HEK293 (cell line): Measurements from ENCODE around the gene MIER3.
"Not testable (repeated sequence)": the region's sequence is repeated elsewhere in the genome, so short reads cannot be mapped to it uniquely, and the experiment has no call there.

Experiments used
- CTCF ChIA-PET: fragments of 350-600 bp; formaldehyde crosslinking; extraction: SDS; loops from one replicate; lab custom pipeline; 2021; ENCODE audit warnings: antibody characterized with exemption; lab: Yijun Ruan, JAX
- POLR2A ChIA-PET: fragments of 300-600 bp; formaldehyde crosslinking; extraction: SDS; loops from one replicate; lab custom pipeline; 2020; ENCODE audit warnings: antibody characterized with exemption, inconsistent platforms; lab: Yijun Ruan, JAX
- H3K27ac ChIP-seq: fragments of 200-500 bp; sonication (Bioruptor generic); 2 replicates; pipeline ENCODE4 v1.5.1; 2014; ENCODE audit warnings: low read depth, low read length, control low read depth, inconsistent platforms; ENCODE audit errors: extremely low read depth
- H3K36me3 ChIP-seq, 2 experiments: fragments of 200-500 bp in 1 of 2; sonication (Bioruptor generic) in 1 of 2; 1 replicate in 1 of 2; 2 replicates in 1 of 2; pipeline ENCODE4 v1.5.1; 2014 to 2017; ENCODE audit warnings: inconsistent platforms in 2 of 2, low read length in 2 of 2; ENCODE audit not compliant: control insufficient read depth in 2 of 2, insufficient read depth in 1 of 2
- H3K4me1 ChIP-seq: fragments of 200-500 bp; sonication (Bioruptor generic); 2 replicates; pipeline ENCODE4 v1.5.1; 2014; ENCODE audit warnings: mild to moderate bottlenecking, low read length, inconsistent platforms; ENCODE audit not compliant: control insufficient read depth, insufficient read depth
- H3K4me3 ChIP-seq: 2 replicates; pipeline ENCODE4 v1.5.1; 2011; ENCODE audit warnings: low read depth, mild to moderate bottlenecking, control low read depth, low read length, moderate library complexity
- H3K9me3 ChIP-seq: fragments of 200-500 bp; sonication (Bioruptor generic); 2 replicates; pipeline ENCODE4 v1.5.1; 2014; ENCODE audit warnings: low read depth, low read length, inconsistent platforms; ENCODE audit not compliant: control insufficient read depth, insufficient read depth
- GLIS2 ChIP-seq: fragments of 450-650 bp; formaldehyde crosslinking; IDR thresholded peaks from 2 replicates; pipeline ENCODE4 v1.5.1; 2016; ENCODE audit warnings: missing biosample characterization, missing genetic modification characterization
- OVOL3 ChIP-seq: fragments of 450-650 bp; formaldehyde crosslinking; IDR thresholded peaks from 2 replicates; pipeline ENCODE4 v1.5.1; 2016; ENCODE audit warnings: missing biosample characterization, missing genetic modification characterization
- PRDM4 ChIP-seq: fragments of 450-650 bp; formaldehyde crosslinking; IDR thresholded peaks from 2 replicates; pipeline ENCODE4 v1.5.1; 2017; ENCODE audit warnings: missing biosample characterization, missing genetic modification characterization
- REST ChIP-seq: fragments of 450-650 bp; formaldehyde crosslinking; IDR thresholded peaks from 2 replicates; pipeline ENCODE4 v1.5.1; 2016; ENCODE audit warnings: missing biosample characterization, missing genetic modification characterization
- SP3 ChIP-seq: fragments of 450-650 bp; formaldehyde crosslinking; IDR thresholded peaks from 2 replicates; pipeline ENCODE4 v1.5.1; 2016; ENCODE audit warnings: missing biosample characterization, missing genetic modification characterization
- ZBTB17 ChIP-seq: fragments of 450-650 bp; formaldehyde crosslinking; IDR thresholded peaks from 2 replicates; pipeline ENCODE4 v1.5.1; 2016; ENCODE audit warnings: missing biosample characterization, missing genetic modification characterization
- ZBTB7A ChIP-seq: fragments of 450-650 bp; formaldehyde crosslinking; IDR thresholded peaks from 2 replicates; pipeline ENCODE4 v1.5.1; 2016; ENCODE audit warnings: low read depth, missing biosample characterization, missing genetic modification characterization
- ZNF174 ChIP-seq: fragments of 450-650 bp; formaldehyde crosslinking; IDR thresholded peaks from 2 replicates; pipeline ENCODE4 v1.5.0; 2017; ENCODE audit warnings: missing biosample characterization, mild to moderate bottlenecking, missing genetic modification characterization
- ZNF175 ChIP-seq: fragments of 450-650 bp; formaldehyde crosslinking; IDR thresholded peaks from 2 replicates; pipeline ENCODE4 v1.5.1; 2016; ENCODE audit warnings: missing biosample characterization, missing genetic modification characterization
- ZNF184 ChIP-seq: fragments of 450-650 bp; IDR thresholded peaks from 2 replicates; pipeline ENCODE4 v1.5.1; 2018; ENCODE audit warnings: missing biosample characterization, mild to moderate bottlenecking, missing genetic modification characterization
- ZNF335 ChIP-seq: fragments of 450-650 bp; formaldehyde crosslinking; conservative IDR thresholded peaks from 2 replicates; pipeline ENCODE4 v1.5.1; 2016; ENCODE audit warnings: missing biosample characterization, missing genetic modification characterization
- ZNF449 ChIP-seq: fragments of 450-650 bp; formaldehyde crosslinking; IDR thresholded peaks from 2 replicates; pipeline ENCODE4 v1.5.1; 2017; ENCODE audit warnings: missing biosample characterization, mild to moderate bottlenecking, missing genetic modification characterization, moderate library complexity
- ZNF473 ChIP-seq: fragments of 450-650 bp; formaldehyde crosslinking; IDR thresholded peaks from 2 replicates; pipeline ENCODE4 v1.5.1; 2017; ENCODE audit warnings: missing biosample characterization, missing genetic modification characterization
- ZNF626 ChIP-seq: fragments of 450-650 bp; sonication (Bioruptor Pico); formaldehyde crosslinking; IDR thresholded peaks from 2 replicates; pipeline ENCODE4 v1.5.1; 2018; ENCODE audit warnings: missing biosample characterization, missing genetic modification characterization, inconsistent platforms
- ZNF629 ChIP-seq: fragments of 450-650 bp; formaldehyde crosslinking; IDR thresholded peaks from 2 replicates; pipeline ENCODE4 v1.5.1; 2017; ENCODE audit warnings: missing biosample characterization, missing genetic modification characterization
- ZNF791 ChIP-seq: fragments of 450-650 bp; formaldehyde crosslinking; IDR thresholded peaks from 2 replicates; pipeline ENCODE4 v1.5.1; 2016; ENCODE audit warnings: missing biosample characterization, missing genetic modification characterization
- ZNF837 ChIP-seq: fragments of 450-650 bp; formaldehyde crosslinking; IDR thresholded peaks from 2 replicates; pipeline ENCODE4 v1.5.1; 2016; ENCODE audit warnings: missing biosample characterization, missing genetic modification characterization
- TF ChIP-seq, protein P1 (sequence below): fragments of 450-650 bp; formaldehyde crosslinking; IDR thresholded peaks from 2 replicates; pipeline ENCODE4 v1.5.1; 2017; ENCODE audit warnings: missing biosample characterization, missing genetic modification characterization

Gene MIER3

GRCh38 chr5:56979968-56980367 is 28.0 kb upstream of the MIER3 start (continued):
- no peak for TF ChIP-seq ZNF473 (tag by site-specific recombination)
- no peak for TF ChIP-seq SP3 (tag by site-specific recombination)

DNA sequence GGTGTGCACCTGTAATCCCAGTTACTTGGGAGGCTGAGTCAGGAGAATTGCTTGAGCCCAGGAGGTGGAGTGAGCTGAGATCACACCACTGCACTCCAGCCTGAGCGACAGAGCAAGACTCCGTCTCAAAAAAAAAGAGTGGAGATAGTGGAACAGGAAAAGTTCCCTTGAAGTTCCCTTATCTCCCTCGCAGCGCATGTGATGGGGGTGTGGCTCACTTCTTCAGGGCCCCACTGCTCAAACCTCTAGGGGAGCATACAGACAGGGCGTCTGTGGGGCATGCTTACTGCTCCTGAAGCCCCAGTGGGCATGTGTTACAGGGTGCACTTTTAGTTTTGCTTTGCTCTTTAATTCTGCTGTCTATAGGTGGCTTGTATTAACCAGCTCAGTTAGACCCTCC is 27.6 kb upstream of the MIER3 start:
- POLR2A ChIA-PET, H3K36me3 ChIP-seq, H3K9me3 ChIP-seq, H3K4me1 ChIP-seq, CTCF ChIA-PET, H3K4me3 ChIP-seq, H3K27ac ChIP-seq: not testable (repeated sequence)

- no peaks in the 10 kb centered on the region for H3K36me3 ChIP-seq
- no peaks in the 10 kb centered on the region for H3K9me3 ChIP-seq
- no peak overlapping the region for H3K27ac ChIP-seq
- H3K4me3 ChIP-seq, result no peak overlapping the region
- peaks cover 4% of the 10 kb centered on the region; the same call in 1 of the 2 replicates for H3K4me1 ChIP-seq
- POLR2A ChIA-PET, result no interaction called here
- TF ChIP-seq ZBTB7A (tag by site-specific recombination), result no peak
- CTCF ChIA-PET, result no interaction called here
Measured at GRCh38 chr5:56977822-56978221, 25.9 kb upstream of the MIER3 start.

DNA sequence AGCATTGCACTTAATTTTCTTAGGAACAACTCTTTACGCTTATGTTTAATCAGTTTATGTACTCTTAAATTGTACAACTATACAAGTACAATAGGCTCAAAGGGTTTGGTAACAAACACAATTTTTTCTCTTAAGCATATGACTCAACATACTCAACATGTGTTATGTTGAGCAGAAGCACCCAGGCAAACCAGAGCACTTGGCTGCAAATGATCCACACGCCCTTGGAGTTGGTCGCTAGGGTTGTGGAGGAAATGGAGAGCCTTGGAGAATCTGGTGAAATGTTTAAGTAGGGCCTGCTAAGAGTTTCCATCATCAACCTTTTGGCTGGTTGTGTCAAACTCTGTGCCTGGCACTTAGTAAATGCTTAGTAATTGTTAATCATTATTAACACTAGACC is 25.1 kb upstream of the MIER3 start:
- Histone ChIP-seq H3K4me1 (peaks cover 4% of the 10 kb centered on the region; the same call in 1 of the 2 replicates), H3K9me3 (no peaks in the 10 kb centered on the region), H3K4me3 (no peak overlapping the region), H3K36me3 (no peaks in the 10 kb centered on the region), H3K27ac (no peak overlapping the region)
- ChIA-PET POLR2A (no interaction called here), CTCF (no interaction called here)
- TF ChIP-seq GLIS2 (tag by site-specific recombination) (no peak), ZNF791 (no peak), REST (tag by site-specific recombination) (no peak), OVOL3 (tag by site-specific recombination) (no peak), ZNF184 (no peak), ZNF335 (tag by site-specific recombination) (no peak), ZNF174 (tag by site-specific recombination) (no peak), PRDM4 (no peak), ZBTB17 (tag by site-specific recombination) (no peak), ZNF175 (tag by site-specific recombination) (no peak), ZNF629 (tag by site-specific recombination) (no peak), ZNF626 (tag by site-specific recombination) (no peak), ZNF449 (no peak), ZNF837 (no peak)
- TF ChIP-seq, protein P1, sequence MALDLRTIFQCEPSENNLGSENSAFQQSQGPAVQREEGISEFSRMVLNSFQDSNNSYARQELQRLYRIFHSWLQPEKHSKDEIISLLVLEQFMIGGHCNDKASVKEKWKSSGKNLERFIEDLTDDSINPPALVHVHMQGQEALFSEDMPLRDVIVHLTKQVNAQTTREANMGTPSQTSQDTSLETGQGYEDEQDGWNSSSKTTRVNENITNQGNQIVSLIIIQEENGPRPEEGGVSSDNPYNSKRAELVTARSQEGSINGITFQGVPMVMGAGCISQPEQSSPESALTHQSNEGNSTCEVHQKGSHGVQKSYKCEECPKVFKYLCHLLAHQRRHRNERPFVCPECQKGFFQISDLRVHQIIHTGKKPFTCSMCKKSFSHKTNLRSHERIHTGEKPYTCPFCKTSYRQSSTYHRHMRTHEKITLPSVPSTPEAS (tag by site-specific recombination), result no peak
